HG03558 (cell line): ENCODE data around the gene HSPG2.

Source experiments
- ATAC-seq: cut with Tn5 transposase; IDR thresholded peaks from one replicate; pipeline ENCODE4 v1.9.1; 2021; ENCODE audit warnings: moderate number of reproducible peaks; ENCODE audit not compliant: unreplicated experiment; ENCODE audit errors: extremely low read depth

HSPG2 gene

GRCh38 chr1:21885236-21886037 lies 51.7 kb downstream of the HSPG2 start:
- ATAC-seq, result no peak

GRCh38 chr1:21884456-21885235 lies 52.5 kb downstream of the HSPG2 start:
- ATAC-seq, result no peak

- ATAC-seq, result no peak
Measured at GRCh38 chr1:21882721-21883415, 54.2 kb downstream of the HSPG2 start.

GRCh38 chr1:21881250-21881649 lies 55.9 kb downstream of the HSPG2 start:
- no peak for ATAC-seq

GRCh38 chr1:21880619-21880970 lies 56.5 kb downstream of the HSPG2 start:
- ATAC-seq, result no peak

- ATAC-seq, result no peak
Measured at GRCh38 chr1:21879928-21880618, 57.0 kb downstream of the HSPG2 start.

GRCh38 chr1:21878840-21879478 lies 58.2 kb downstream of the HSPG2 start:
- ATAC-seq, result no peak

GRCh38 chr1:21878009-21878773 lies 58.9 kb downstream of the HSPG2 start:
- ATAC-seq, result no peak

- no peak for ATAC-seq
Measured at GRCh38 chr1:21876267-21876666, 60.8 kb downstream of the HSPG2 start.

GRCh38 chr1:21875621-21876063 lies 61.5 kb downstream of the HSPG2 start:
- ATAC-seq, result no peak

GRCh38 chr1:21874778-21875547 lies 62.1 kb downstream of the HSPG2 start:
- no peak for ATAC-seq

- ATAC-seq, result no peak
Measured at GRCh38 chr1:21874328-21874727, 62.8 kb downstream of the HSPG2 start.

- no peak for ATAC-seq
Measured at GRCh38 chr1:21873761-21874160, 63.3 kb downstream of the HSPG2 start.

GRCh38 chr1:21873174-21873573 lies 63.9 kb downstream of the HSPG2 start:
- ATAC-seq, result no peak

GRCh38 chr1:21872445-21873079 lies 64.5 kb downstream of the HSPG2 start:
- no peak for ATAC-seq

GRCh38 chr1:21871943-21872342 lies 65.2 kb downstream of the HSPG2 start:
- no peak for ATAC-seq

- no peak for ATAC-seq
Measured at GRCh38 chr1:21870611-21871010, 66.5 kb downstream of the HSPG2 start.

- ATAC-seq, result no peak
Measured at GRCh38 chr1:21869620-21870121, 67.4 kb downstream of the HSPG2 start.
